G401 (cell line): ENCODE results near the gene TMEM121B. TPM values are rescaled to one million over a fixed set of nuclear protein-coding genes. Genes with fewer than 3 reads are reported as not detected.
"Not testable (repeated sequence)": the region's sequence is repeated elsewhere in the genome, so short reads cannot be mapped to it uniquely, and the experiment has no call there.

Experiments
- DNase-seq: peaks from one replicate; pipeline ENCODE4 v3.0.0-alpha.2; 2015; ENCODE audit warnings: low spot score
- in situ Hi-C: cut with HindIII; loops from 2 replicates; pipeline ENCODE4 v1.10.0; 2016; ENCODE audit warnings: low sequenced_read_pairs, mixed read lengths
- total RNA-seq: library from RNA; depleted of rRNA; stranded (reverse); fragments of >200 nt; shearing (Covaris generic); gene quantifications from 2 replicates; pipeline ENCODE4 v1.2.3, GENCODE V29; 2014; rRNA removed

Gene TMEM121B
- total RNA-seq, result 0.74 and 0.75 TPM in 2 replicates

- peak; percentile 89 for DNase-seq
- in situ Hi-C loops, result no loop called here
These were observed at the start of gene TMEM121B for GRCh38 chr22:17121233-17122195. Gene TMEM121B (minus strand): TSS chr22:17121360. CDS start chr22:17121127, 233 bp downstream.

GRCh38 chr22:17167486-17167885 lies 46.3 kb upstream of the TMEM121B start:
- DNase-seq, result peak; percentile 66
- in situ Hi-C loops, result no loop called here

- in situ Hi-C loops, result no loop called here
- DNase-seq, result no peak
These were observed 43.3 kb upstream of the TMEM121B start for GRCh38 chr22:17164392-17165024.

DNA sequence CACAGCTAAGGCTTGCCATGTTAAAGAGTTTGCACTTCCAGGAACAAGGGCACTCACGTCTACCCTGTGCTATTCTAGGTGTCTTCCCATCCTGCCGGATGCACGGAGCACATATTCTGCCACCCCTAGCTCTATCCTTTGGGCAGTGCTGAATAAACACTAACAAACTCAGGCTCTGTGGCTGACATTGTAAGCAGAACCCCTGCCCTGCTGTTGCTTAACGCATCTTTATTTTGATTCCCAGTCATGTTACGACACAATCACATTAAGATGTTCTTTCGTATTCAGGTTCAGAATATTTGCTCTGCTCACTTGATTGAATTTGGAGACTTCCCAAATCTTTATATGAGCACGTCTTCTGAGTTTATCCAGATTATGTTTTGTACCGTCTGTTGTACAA lies 41.6 kb upstream of the TMEM121B start:
- in situ Hi-C loops, result no loop called here

GRCh38 chr22:17161991-17162390 lies 40.8 kb upstream of the TMEM121B start:
- in situ Hi-C loops, result no loop called here
- DNase-seq, result no peak

More for the DNA sequence above, 41.6 kb upstream of the TMEM121B start:
- no peak for DNase-seq

DNA sequence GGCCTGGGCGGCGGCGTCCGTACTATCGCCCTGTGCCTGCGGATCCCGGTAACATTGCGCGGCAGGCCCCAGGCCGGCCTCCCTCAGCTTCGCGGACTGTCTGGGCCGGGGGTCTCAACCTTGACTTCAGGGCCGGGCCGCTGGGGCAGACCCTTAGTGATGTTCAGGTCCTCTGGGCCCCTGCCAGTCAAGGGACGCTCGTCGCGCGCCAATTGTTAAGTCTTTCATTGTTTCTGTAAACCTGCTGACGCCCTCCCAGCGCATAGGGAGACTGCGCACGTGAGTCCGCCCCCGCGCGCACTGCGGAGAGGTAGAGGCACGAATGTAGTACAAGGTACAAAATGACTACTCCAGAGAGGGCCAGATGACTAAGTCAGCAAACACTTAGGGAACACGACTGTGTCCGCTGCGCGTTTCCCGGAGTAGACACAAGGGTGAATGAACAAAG lies 38.4 kb upstream of the TMEM121B start:
- peak; percentile 71 for DNase-seq
- in situ Hi-C loops, result no loop called here

DNA sequence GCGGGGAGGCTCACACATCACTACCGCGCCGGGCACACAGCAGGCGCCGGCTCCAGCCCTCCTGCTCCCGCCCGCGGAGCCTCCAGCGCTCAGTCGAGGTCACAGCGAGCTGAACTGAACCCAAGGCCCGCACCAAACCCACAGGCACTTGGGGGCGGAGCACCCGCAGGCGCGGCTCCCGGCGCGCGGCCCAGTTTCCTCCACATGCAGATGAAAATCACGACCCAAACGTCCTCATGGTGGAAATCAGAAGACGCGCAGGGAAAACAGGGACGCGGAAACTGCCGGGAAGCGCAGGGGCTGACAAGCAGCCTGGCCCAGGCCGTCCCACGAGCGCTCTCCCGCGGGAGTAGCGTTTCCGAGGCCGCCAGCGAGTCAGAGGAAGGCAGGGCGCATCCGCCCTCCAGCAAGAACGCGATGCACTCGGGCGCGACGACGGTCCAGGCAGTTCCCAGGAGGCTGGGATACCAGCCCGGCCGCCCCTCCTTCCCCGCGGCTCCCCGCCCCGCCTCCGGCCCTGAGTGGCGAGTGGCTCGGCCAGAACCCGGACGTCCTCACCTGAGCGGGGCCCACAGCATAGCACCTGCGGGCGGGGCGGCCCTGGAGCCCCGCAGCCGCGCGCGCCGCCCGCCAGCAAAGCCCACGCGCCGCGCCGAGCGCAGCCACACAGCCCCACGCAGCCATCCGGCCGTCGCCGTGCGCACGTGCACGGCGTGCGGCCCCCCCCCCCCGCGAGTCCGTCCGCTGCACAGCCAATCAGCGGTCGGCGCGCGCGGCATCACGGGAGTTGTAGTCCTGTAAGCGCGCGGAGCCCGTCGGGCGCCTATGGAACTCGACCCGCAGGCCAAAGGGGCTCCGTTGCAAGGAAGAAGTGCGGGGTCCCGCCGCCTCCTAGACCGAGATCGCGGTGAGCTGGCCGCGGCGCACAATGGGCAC lies 37.7 kb upstream of the TMEM121B start, which contains the start of gene HDHD5:
Gene HDHD5 (minus strand): TSS at position 710 of the 936 bp plus-strand sequence. CDS start 26 bp downstream, at position 684.
- peak; percentile 84 for DNase-seq
- in situ Hi-C loops, result no loop called here

DNA sequence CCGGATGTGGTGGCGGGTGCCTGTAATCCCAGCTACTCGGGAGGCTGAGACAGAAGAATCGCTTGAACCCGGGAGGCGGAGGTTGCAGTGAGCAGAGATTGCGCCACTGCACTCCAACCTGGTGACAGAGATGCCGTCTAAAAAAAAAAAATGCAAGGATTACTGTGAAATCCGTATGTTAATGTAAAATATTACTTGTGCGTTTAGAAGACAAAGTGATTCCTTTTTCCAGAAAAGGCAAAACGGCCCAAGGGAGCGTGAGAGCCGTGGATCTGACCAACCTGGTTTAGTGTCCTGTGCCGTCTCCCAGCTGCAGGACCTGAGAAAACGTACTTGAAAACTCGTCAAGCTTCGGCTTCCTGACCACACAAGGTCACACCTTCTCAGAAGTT lies 37.0 kb upstream of the TMEM121B start:
- in situ Hi-C loops, result no loop called here
- no peak for DNase-seq

DNA sequence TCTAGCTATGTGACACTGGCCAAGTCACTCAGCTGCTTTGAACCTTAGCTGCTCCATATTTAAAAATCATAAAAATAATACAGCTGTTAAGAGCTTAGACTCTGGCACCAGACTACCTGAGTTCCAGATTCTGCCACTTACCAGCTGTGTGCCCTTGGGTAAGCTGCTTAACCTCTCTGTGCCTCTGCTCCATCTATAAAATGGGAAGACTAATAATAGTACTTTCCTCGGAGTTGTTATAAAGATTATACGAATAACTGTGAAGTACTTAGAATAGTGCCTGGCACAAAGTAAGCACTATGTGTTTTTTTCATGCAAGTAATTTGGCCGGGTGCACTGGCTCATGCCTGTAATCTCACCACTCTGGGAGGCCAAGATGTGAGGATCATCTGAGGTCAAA lies 36.6 kb upstream of the TMEM121B start:
- in situ Hi-C loops, result no loop called here
- no peak for DNase-seq

- in situ Hi-C loops, result no loop called here
- no peak for DNase-seq
These were observed 34.8 kb upstream of the TMEM121B start for GRCh38 chr22:17155941-17156340.

DNA sequence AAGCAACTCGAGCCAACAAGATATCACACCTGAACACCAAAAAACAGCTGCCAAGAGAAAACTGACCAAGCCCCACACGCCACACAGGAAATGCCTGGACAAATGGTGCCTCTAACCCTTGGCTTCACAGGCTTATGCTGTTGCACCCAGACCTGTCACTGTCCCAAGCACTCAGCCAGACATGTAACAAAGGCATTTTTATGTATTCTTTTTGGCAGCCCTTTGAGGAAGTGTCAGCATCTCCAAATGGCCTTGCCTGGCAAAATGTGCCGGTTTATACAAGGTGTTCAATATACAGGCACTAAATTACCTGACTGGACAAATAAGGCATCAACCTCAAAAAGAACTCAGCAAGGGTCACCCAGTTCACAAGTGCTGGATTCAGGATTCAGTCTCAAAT lies 31.8 kb upstream of the TMEM121B start:
- no peak for DNase-seq
- in situ Hi-C loops, result no loop called here

DNA sequence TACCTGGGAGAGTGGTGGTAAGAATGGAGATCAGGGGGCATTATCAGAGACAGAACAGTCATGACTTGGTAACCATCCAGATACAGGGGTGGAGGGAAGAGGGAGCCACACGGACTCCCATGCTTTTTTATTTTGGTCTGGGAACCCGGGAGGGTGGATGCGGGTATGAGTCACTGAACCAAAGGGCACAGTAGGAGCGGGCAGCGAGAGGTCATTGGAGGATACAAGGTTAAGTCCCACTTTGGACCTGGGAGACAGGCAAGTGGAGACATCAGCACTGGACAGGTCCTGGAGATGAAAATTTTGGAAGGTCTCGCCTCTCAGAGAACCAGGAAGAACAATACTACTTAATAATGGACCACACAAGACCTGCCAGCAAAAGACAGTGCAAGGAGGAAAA lies 31.2 kb upstream of the TMEM121B start:
- in situ Hi-C loops, result no loop called here

DNA sequence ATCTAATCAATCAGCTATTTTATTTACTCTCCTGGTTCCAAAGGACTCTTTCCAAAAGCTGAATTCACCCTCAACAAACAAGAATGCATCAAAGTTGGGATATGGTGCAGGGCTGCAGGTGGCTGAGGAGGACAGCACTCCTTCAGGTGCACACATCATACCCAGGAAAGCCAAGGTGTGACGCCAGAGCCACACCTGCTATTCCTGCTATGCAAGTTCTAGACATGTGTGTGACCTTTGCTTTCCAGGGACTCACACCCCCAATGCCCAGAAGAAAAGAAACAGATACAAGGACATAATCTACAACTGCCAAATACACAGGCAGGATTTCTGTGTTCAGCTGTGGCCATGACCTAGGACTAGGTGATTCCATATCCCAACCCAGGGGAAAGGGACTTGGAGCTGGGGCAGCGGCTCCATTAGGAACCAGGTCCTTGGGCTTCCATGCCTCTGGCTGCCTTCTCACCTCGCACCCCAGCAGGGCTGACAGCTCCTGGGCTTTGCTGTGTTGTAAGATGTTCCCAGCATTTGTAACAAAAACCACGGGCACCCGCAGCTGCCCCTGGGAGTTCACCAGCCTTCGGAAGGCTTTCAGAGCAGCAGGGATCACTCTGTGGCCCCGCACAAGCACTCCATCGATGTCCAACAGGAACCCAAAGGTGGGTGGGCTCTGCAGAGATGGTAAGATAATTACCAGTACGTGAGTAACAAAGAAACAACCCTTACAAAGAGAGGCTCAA lies 28.1 kb upstream of the TMEM121B start:
- in situ Hi-C loops, result no loop called here
- no peak for DNase-seq

More for the DNA sequence above, 31.2 kb upstream of the TMEM121B start:
- DNase-seq, result no peak

DNA sequence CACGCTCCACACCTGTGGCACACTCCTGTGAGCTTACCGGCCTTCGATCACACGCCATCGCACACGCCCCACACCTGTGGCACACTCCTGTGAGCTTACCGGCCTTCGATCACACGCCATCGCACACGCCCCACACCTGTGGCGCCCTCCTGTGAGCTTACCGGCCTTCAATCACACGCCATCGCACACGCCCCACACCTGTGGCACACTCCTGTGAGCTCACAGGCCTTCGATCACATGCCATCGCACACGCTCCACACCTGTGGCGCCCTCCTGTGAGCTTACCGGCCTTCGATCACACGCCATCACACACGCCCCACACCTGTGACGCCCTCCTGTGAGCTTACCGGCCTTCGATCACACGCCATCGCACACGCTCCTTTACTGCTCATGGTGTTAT lies 26.3 kb upstream of the TMEM121B start:
- in situ Hi-C loops, DNase-seq: not testable (repeated sequence)

- in situ Hi-C loops, result no loop called here
- DNase-seq, result no peak
These were observed 24.0 kb upstream of the TMEM121B start for GRCh38 chr22:17145021-17145680.

DNA sequence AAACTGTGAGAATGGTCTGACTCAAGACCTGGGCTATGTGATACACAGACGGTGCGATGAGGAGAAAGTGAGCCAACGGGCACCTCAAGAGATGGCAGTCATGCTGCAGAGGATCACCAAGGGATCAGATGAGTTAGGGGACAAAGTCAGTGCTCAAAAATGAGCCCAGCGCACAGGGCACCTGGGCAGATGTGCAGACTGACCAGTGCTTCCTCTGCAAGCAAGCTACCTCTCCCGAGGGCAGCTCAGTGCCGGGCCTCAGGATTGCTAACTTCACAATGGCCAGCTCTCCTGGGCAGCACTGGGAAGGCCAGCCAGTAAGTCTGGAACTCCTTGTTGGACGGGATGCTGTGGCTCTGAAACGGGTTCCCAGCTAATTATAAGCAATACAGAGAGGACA lies 22.7 kb upstream of the TMEM121B start:
- in situ Hi-C loops, result no loop called here
- DNase-seq, result no peak

GRCh38 chr22:17143101-17143500 lies 21.9 kb upstream of the TMEM121B start:
- in situ Hi-C loops, result no loop called here
- DNase-seq, result no peak
